Activated effector memory CD4-positive, alpha-beta T cell treated with Interleukin-2 at 50 U/mL for 16 hours (primary cell): Measurements from ENCODE around the gene GAS6.
"Not testable (repeated sequence)": the region's sequence is repeated elsewhere in the genome, so short reads cannot be mapped to it uniquely, and the experiment has no call there.

Experiments
- DNase-seq: peaks from one replicate; pipeline ENCODE4 v3.0.0-alpha.2; 2020

The GAS6 gene

DNA sequence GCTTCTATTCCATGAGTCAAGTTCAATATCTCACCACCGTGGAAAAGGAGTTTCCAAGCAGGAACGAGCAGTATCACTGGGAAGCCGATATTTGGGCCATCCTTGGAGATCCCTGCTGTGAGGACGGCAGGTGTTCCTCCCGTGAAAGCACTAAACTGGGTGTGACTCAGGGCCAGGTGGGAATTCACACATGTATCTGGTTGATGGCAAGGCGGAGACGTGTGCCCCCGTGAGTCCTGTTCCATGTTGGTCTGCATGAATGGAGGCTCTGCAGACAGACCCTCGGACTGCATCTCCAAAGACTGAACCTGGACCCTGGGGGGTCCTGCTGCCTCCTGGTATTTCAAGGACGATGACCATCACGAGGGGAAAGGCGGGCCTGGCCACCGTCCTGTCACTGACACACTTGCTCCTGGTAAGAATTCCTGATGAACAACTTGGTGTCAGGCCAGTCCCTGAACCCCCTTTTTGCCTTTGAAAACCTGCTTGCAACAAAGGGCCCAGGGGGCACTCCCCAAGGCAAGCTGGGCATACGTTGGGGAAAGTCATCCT lies 22.8 kb upstream of the GAS6 start:
- no peak for DNase-seq

DNA sequence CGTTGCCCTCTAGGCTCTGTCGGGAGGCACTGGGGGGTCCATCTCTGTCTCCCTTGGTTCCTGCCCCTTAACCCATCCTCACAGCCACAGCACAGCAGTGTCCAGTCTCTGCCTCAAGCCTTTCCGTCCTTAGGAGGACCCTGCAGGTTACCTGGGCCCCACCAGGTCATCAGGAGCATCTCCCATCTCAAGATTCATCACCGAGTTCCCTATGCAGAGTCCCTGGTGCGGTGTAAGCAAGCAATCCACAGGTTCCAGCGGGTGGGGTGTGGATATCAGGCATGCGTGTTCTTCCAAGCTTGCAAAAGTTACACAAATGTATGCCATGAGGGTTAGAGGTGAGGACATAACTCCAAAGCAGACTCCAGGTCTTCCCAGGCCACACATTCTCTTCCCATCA lies 20.9 kb upstream of the GAS6 start:
- DNase-seq = no peak

DNA sequence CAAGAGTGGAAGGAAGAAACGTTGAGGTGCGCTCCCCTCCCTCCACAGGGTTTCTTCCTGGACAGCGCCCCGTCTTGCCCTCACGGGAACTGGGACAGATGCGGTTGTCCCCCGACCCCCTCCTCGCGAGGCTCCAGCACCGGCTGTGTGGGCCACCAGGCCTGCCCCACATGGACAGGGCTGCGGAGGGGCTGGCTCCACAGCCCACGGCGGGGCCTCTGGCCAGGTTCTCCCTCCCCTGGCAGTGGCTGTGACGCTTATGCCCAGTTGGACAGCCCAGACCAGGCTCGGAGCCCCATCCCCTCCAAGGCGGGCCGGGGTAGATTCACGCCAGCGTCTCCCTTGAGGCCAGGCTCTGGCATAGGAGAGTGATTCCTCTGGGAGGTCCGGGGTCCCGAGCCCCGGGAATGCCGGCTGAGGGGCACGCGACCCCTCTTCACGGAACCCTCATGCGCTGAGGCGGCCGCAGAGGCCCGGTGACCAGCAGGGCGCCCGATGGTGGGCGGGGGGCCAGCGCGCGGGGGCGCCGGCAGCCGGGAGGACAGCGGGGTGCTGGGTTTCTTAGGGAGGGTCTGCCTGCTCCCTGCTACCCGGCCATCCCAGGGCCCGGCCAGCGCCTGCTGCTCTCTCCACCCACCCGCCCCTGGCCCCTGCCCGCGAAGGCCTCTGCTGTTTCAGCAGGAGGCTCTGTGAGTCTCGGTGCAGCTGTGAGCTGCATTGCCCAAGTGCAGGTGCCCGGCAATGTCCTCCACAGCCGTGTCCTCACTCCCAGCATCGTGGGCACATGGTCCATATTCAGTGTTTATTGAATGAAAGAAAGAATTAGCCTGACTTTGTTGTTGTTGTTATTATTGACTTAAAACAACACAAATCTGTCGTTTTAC lies 20.3 kb upstream of the GAS6 start:
- no peak for DNase-seq

- no peak for DNase-seq
Measured at GRCh38 chr13:113883314-113883811, 19.5 kb upstream of the GAS6 start.

GRCh38 chr13:113882716-113883115 lies 18.8 kb upstream of the GAS6 start:
- DNase-seq = no peak

GRCh38 chr13:113882267-113882630 lies 18.4 kb upstream of the GAS6 start:
- DNase-seq = no peak

DNA sequence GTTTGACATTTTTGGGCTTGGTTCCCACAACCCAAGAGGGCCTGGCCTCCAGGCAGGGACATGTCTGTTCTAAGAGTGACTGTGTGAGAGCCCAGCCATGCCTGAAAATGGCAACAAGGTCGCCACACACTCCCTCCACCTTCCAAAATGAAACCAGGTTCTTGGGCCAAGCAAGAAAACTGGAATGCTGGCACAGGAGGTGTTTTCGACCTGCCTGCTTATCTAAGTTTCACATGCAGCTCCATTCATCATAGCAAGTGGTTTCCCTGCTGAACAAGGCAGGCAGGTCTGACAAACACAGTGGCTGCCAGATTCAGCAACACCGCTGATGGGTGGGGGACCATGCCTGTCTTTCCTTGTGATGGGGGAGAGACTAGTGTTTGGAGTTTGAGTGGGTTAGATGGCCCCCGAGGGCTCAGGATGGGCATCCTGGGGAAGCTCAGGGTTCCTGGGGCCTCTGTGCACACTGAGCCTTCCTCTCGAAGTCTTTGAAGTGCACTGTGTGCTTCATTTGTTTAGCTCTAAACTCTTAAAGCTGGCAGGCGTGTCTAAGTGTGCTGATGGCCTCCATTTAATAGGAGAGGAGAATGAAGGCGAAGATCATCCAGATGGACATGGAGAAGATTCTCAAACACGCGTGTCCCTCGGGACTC lies 17.9 kb upstream of the GAS6 start:
- DNase-seq = no peak

DNA sequence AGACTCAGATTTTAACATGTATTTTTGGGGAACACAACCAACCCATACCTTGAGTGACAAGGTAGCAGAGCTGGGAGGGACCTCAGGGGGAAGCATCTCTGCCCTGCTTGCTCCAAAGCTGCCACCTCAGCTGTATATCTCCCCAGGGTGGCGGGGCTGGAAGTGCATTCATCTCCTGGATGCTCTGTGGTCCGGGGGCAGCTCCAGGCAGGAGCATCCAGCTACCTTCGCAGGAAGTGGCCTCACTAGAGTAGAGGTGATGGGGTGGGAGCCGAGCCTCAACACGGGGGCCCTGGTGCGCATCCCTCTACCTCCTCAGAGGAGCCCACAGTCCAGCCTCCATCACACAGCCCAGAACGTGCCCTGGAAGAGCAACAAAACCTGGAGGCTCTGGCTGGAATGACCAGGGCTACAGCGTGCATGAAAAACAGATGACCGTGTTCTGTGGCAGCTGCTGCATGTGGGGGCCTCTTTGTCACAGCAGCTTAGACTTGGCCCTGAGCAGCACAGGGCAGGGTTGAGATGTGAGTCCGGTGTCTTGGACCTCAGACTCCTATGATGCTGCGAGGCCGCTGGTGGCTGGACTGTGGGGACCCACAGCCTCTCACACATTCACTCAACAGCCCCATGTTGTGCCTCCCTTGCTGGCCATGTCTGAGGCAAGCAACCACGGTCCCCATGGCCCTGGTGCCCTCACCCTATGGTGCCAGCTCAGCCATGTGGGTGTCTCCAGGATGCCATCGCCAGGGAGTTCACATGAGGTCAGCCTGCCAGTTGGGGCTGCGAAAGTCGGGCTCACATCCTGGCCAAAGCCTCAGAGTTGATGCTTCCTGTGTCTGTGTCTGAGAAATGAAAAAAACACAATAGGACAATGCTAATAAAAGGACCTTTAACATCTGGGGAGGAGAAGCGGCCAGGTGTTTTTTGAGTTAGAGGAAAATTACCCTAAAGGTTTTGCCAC lies 17.1 kb upstream of the GAS6 start:
- no peak for DNase-seq

- DNase-seq = no peak
Measured at GRCh38 chr13:113879494-113880360, 15.9 kb upstream of the GAS6 start.

GRCh38 chr13:113879017-113879416 lies 15.1 kb upstream of the GAS6 start:
- no peak for DNase-seq

GRCh38 chr13:113877149-113877990 lies 13.5 kb upstream of the GAS6 start:
- DNase-seq = no peak

DNA sequence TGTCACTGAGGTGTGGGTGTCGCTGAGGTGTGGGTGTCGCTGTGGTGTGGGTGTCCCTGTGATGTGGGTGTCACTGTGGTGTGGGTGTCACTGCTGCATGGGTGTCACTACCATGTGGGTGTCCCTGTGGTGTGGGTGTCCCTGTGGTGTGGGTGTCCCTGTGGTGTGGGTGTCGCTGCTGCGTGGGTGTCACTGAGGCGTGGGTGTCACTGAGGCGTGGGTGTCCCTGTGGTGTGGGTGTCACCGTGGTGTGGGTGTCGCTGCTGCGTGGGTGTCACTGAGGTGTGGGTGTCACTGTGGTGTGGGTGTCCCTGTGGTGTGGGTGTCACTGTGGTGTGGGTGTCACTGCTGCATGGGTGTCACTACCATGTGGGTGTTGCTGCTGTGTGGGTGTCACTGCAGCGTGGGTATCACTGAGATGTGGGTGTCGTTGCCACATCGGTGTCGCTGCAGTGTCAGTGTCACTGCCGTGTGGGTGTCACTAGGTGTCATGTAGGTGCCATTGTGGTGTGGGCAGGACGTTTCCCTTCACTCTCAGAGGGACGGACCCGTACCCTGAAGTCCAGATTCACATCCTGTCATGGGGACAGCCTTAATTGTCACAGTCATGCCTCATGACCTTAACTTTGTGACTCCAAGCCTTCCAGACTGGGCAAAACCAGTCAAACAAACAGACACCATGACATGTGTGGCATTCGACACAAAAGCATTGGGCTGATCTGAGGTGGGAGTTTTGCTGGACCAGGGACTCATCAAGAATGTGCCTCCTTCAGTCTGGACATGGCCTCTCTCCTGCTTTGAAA lies 12.7 kb upstream of the GAS6 start:
- DNase-seq = no peak

DNA sequence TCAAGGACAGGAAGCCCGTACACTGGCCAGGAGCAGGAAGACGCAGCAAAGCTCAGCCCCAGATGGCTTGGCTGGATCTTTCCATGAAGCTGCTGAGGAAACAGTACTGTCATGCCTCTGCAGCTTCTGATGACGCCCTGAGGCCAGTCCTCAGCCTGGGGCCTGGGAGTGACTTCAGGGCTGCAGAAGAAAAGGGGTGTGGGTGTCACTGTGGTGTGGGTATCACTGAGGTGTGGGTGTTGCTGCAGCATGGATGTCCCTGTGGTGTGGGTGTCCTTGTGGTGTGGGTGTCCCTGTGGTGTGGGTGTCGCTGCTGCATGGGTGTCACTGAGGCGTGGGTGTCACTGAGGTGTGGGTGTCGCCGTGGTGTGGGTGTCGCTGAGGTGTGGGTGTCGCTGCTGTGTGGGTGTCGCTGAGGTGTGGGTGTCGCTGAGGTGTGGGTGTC lies 12.0 kb upstream of the GAS6 start:
- DNase-seq = no peak

DNA sequence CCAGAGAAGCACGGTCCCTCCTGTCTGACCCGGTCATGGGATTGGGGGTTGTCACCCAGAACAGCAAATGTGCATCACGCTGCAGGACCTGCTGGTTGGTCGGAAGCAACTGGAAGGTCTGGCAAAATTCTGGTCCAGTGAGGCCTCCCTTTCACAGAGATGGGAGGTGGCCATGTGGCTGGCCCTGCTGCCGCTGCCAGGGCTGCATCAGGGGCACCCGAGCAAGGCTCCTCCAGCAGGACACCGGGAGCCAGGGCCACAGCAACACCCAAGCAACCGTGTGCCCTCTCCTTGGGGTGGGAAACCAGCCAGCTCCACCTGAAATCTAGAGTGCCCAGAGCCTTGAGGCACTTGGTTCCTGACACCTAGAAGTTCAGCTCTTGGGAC lies 11.5 kb upstream of the GAS6 start:
- no peak for DNase-seq

DNA sequence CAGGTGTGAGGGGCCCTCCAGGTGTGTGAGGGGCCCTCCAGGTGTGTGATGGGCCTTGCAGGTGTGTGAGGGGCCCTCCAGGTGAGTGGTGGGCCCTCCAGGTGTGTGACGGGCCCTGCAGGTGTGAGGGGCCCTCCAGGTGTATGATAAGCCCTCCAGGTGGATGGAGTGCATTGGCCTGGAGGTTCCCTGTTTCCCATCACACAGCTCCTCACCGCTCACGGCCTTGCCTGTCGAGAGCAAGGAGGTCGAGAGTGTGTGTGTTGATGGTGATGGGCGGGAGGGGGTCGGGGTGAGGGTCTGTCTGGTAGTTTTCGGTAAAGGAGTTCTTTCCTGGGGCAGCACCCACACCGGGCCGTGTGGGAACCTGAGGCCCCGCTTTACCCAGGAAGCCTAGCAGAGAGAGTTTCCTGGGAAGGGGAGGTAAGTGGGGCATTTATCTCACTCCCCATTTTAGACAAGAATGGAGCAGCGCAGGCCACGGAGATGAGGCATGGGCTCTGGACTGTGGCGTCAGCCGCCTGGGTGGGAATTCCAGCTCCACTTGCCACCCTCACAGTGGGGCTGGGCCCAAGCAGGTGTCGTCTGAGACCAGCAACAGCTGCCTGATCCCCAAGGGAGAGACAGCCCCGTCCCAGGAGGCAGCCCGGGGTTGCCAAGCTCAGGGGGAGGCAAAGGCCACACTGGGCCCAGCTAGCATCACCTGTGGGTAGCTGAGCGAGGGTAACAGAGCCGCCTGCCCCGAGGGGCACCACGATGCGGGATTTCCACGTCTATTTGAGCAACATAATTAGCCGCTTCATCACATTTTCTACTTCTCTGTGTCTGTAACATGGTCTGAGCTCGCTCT lies 10.9 kb upstream of the GAS6 start:
- no peak for DNase-seq

DNA sequence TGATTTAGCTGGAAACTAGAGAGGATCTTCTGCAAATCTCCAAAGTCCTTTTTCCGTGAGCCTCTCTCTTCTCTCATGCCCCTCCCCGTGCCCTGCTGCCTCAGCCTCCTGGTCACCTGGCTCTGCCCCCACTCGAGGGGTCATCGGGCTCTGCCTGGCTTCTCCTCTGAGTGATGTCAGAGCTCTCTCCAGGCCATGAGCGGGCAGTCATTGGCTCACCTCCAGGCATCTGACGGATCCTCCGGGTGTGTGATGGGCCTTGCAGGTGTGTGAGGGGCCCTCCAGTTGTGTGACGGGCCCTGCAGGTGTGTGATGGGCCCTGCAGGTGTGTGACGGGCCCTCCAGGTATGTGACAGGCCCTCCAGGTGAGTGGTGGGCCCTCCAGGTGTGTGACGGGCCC lies 10.3 kb upstream of the GAS6 start:
- no peak for DNase-seq

DNA sequence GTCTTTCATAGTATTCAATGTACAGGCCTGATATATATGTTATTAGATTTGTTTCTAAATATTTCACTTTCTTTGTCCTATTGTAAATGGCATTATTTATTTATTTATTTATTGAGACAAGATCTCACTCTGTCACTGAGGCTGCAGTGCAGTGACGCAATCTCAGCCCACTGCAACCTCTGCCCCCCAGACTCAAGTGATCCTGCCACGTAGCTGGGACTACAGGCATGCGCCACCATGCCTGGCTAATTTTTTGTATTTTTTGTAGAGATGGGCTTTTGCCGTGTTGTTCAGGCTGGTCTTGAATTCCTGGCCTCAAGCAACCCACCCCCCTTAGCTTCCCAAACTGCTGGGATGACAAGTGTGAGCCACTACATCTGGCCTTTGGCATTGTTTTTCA lies 5.4 kb upstream of the GAS6 start:
- DNase-seq = no peak

DNA sequence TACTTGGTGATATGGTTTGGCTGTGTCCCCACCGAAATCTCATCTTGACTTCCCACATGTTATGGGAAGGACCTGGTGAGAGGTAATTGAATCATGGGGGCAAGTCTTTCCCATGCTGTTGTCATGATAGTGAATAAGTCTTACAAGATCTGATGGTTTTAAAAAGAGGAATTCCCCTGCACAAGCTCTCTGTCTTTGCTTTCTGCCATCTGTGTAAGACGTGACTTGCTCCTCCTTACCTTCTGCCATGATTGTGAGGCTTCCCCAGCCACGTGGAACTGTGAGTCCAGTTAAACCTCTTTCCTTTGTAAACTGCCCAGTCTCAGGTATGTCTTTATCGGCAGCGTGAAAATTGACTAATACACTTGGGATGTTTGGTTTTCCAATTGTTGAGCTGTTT lies 4.0 kb upstream of the GAS6 start:
- not testable (repeated sequence) for DNase-seq

GRCh38 chr13:113865427-113865826 lies 1.6 kb upstream of the GAS6 start:
- DNase-seq = no peak
